Measurements from ENCODE around the gene NFIX.

- TF ChIP-seq, protein P1, sequence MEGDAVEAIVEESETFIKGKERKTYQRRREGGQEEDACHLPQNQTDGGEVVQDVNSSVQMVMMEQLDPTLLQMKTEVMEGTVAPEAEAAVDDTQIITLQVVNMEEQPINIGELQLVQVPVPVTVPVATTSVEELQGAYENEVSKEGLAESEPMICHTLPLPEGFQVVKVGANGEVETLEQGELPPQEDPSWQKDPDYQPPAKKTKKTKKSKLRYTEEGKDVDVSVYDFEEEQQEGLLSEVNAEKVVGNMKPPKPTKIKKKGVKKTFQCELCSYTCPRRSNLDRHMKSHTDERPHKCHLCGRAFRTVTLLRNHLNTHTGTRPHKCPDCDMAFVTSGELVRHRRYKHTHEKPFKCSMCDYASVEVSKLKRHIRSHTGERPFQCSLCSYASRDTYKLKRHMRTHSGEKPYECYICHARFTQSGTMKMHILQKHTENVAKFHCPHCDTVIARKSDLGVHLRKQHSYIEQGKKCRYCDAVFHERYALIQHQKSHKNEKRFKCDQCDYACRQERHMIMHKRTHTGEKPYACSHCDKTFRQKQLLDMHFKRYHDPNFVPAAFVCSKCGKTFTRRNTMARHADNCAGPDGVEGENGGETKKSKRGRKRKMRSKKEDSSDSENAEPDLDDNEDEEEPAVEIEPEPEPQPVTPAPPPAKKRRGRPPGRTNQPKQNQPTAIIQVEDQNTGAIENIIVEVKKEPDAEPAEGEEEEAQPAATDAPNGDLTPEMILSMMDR (conservative IDR thresholded peaks at IDR 0.05 in 1 of 2, IDR thresholded peaks at IDR 0.05 in 1 of 2; ENCODE audit: low read depth in 1 of 2, low read length in 2 of 2), result no peak
- no peak for TF ChIP-seq EZH2 (IDR thresholded peaks at IDR 0.05; ENCODE audit: low read length, missing control alignments)
These were observed 83.7 kb downstream of the NFIX start for GRCh38 chr19:13078897-13079541.
